GM21367 (cell line): ENCODE data around the gene SORD.
"Not testable (repeated sequence)": the region's sequence is repeated elsewhere in the genome, so short reads cannot be mapped to it uniquely, and the experiment has no call there.

Source experiments
- ATAC-seq: cut with Tn5 transposase; IDR thresholded peaks from one replicate; pipeline ENCODE4 v1.9.1; 2021; ENCODE audit not compliant: unreplicated experiment

SORD gene

GRCh38 chr15:45058690-45059675 is 36.0 kb downstream of the SORD start:
- not testable (repeated sequence) for ATAC-seq

- ATAC-seq: not testable (repeated sequence)
Observed at GRCh38 chr15:45062301-45062700, 39.3 kb downstream of the SORD start.

- ATAC-seq: no peak
Observed at GRCh38 chr15:45064386-45064785, 41.4 kb downstream of the SORD start.

- ATAC-seq: not testable (repeated sequence)
Observed at GRCh38 chr15:45069942-45070360, 47.0 kb downstream of the SORD start.

- ATAC-seq: not testable (repeated sequence)
Observed at GRCh38 chr15:45073602-45074001, 50.6 kb downstream of the SORD start.

- not testable (repeated sequence) for ATAC-seq
Observed at GRCh38 chr15:45075440-45076320, 52.7 kb downstream of the SORD start.

- ATAC-seq: not testable (repeated sequence)
Observed at GRCh38 chr15:45077391-45077790, 54.4 kb downstream of the SORD start.

- not testable (repeated sequence) for ATAC-seq
Observed at GRCh38 chr15:45079201-45079600, 56.2 kb downstream of the SORD start.

GRCh38 chr15:45079628-45080246 is 56.7 kb downstream of the SORD start:
- not testable (repeated sequence) for ATAC-seq

GRCh38 chr15:45080593-45080992 is 57.6 kb downstream of the SORD start:
- ATAC-seq: not testable (repeated sequence)

GRCh38 chr15:45082412-45082811 is 59.4 kb downstream of the SORD start:
- not testable (repeated sequence) for ATAC-seq

- no peak for ATAC-seq
Observed at GRCh38 chr15:45083223-45083622, 60.2 kb downstream of the SORD start.

GRCh38 chr15:45084163-45084562 is 61.2 kb downstream of the SORD start:
- no peak for ATAC-seq

- ATAC-seq: no peak
Observed at GRCh38 chr15:45087513-45087912, 64.5 kb downstream of the SORD start.

- ATAC-seq: no peak
Observed at GRCh38 chr15:45088801-45089711, 66.1 kb downstream of the SORD start.

- no peak for ATAC-seq
Observed at GRCh38 chr15:45089712-45090373, 66.8 kb downstream of the SORD start.

- ATAC-seq: no peak
Observed at GRCh38 chr15:45091161-45091560, 68.2 kb downstream of the SORD start.

- ATAC-seq: no peak
Observed at GRCh38 chr15:45091576-45091975, 68.6 kb downstream of the SORD start.

- no peak for ATAC-seq
Observed at GRCh38 chr15:45093013-45093412, 70.0 kb downstream of the SORD start.
